Fibroblast of the conjunctiva (primary cell): ENCODE measurements around the gene SULF2.

Experiments used
- DNase-seq: peaks from one replicate; pipeline ENCODE4 v3.0.0-alpha.2; 2010; ENCODE audit warnings: low read depth

SULF2 gene

GRCh38 chr20:47647994-47648393 is 137.3 kb downstream of the SULF2 start:
- no peak for DNase-seq

GRCh38 chr20:47645632-47646031 is 139.6 kb downstream of the SULF2 start:
- no peak for DNase-seq

GRCh38 chr20:47642624-47643023 is 142.7 kb downstream of the SULF2 start:
- DNase-seq = no peak

GRCh38 chr20:47642118-47642517 is 143.2 kb downstream of the SULF2 start:
- no peak for DNase-seq

GRCh38 chr20:47638851-47639250 is 146.4 kb downstream of the SULF2 start:
- no peak for DNase-seq

- no peak for DNase-seq
These were observed 150.0 kb downstream of the SULF2 start for GRCh38 chr20:47635256-47635655.

- no peak for DNase-seq
These were observed 154.2 kb downstream of the SULF2 start for GRCh38 chr20:47631078-47631477.

GRCh38 chr20:47629907-47630306 is 155.4 kb downstream of the SULF2 start:
- DNase-seq = no peak

- DNase-seq = no peak
These were observed 157.7 kb downstream of the SULF2 start for GRCh38 chr20:47627540-47627939.

GRCh38 chr20:47623206-47623605 is 162.1 kb downstream of the SULF2 start:
- DNase-seq = no peak

GRCh38 chr20:47622118-47622665 is 163.1 kb downstream of the SULF2 start:
- DNase-seq = no peak

- peak; percentile 77 for DNase-seq
These were observed 164.2 kb downstream of the SULF2 start for GRCh38 chr20:47620808-47621805.

GRCh38 chr20:47618479-47618878 is 166.8 kb downstream of the SULF2 start:
- no peak for DNase-seq

- DNase-seq = no peak
These were observed 170.5 kb downstream of the SULF2 start for GRCh38 chr20:47614703-47615309.

GRCh38 chr20:47612670-47613069 is 172.6 kb downstream of the SULF2 start:
- no peak for DNase-seq

- DNase-seq = no peak
These were observed 173.5 kb downstream of the SULF2 start for GRCh38 chr20:47611785-47612184.

- DNase-seq = no peak
These were observed 174.4 kb downstream of the SULF2 start for GRCh38 chr20:47610945-47611250.

- DNase-seq = peak; percentile 71
These were observed 174.9 kb downstream of the SULF2 start for GRCh38 chr20:47610247-47610944.

GRCh38 chr20:47609001-47609400 is 176.3 kb downstream of the SULF2 start:
- no peak for DNase-seq
